MCF 10A (cell line): ENCODE measurements around the gene ANKRD11. TPM values are rescaled to one million over a fixed set of nuclear protein-coding genes. Genes with fewer than 3 reads are reported as not detected.
"Not testable (repeated sequence)": the region's sequence is repeated elsewhere in the genome, so short reads cannot be mapped to it uniquely, and the experiment has no call there.

Experiments
- BruUV-seq: library from RNA; stranded (reverse); fragments of 400-500 nt; replicated peaks from 2 replicates; lab custom pipeline; 2021; lab: Mats Ljungman, UMichigan
- CTCF ChIA-PET: fragments of 300-600 bp; sonication (Branson Sonifier 250); formaldehyde crosslinking; extraction: SDS; loops from one replicate; lab custom pipeline; 2021; ENCODE audit warnings: antibody characterized with exemption, inconsistent platforms; lab: Yijun Ruan, JAX
- POLR2A ChIA-PET: fragments of 300-600, 350-650 bp; sonication (Branson Sonifier 250); formaldehyde crosslinking; extraction: SDS; loops from one replicate; lab custom pipeline; 2020; ENCODE audit warnings: antibody characterized with exemption, inconsistent platforms; lab: Yijun Ruan, JAX
- DNase-seq: peaks from one replicate; pipeline ENCODE4 v3.0.0-alpha.2; 2018; ENCODE audit not compliant: unreplicated experiment
- H3K27ac Mint-ChIP-seq: one replicate; pipeline ENCODE4 v1.8.0; 2022; ENCODE audit warnings: mild to moderate bottlenecking, low read depth, mixed read lengths; ENCODE audit not compliant: unreplicated experiment
- H3K27me3 Mint-ChIP-seq: one replicate; pipeline ENCODE4 v1.8.0; 2022; ENCODE audit warnings: mixed read lengths; ENCODE audit not compliant: insufficient read depth, unreplicated experiment
- H3K36me3 Mint-ChIP-seq: one replicate; pipeline ENCODE4 v1.8.0; 2022; ENCODE audit warnings: mild to moderate bottlenecking, moderate library complexity, mixed read lengths; ENCODE audit not compliant: insufficient read depth, unreplicated experiment
- H3K4me1 Mint-ChIP-seq: one replicate; pipeline ENCODE4 v1.8.0; 2022; ENCODE audit warnings: mixed read lengths; ENCODE audit not compliant: insufficient read depth, unreplicated experiment
- H3K4me3 Mint-ChIP-seq: one replicate; pipeline ENCODE4 v1.8.0; 2022; ENCODE audit warnings: mild to moderate bottlenecking, moderate library complexity, mixed read lengths; ENCODE audit not compliant: unreplicated experiment
- H3K9me3 Mint-ChIP-seq: one replicate; pipeline ENCODE4 v1.8.0; 2022; ENCODE audit warnings: mixed read lengths; ENCODE audit not compliant: unreplicated experiment
- CTCF ChIP-seq: fragments of 200-600 bp; IDR thresholded peaks from one replicate; pipeline ENCODE4 v1.8.0; 2022; ENCODE audit warnings: antibody characterized with exemption, mild to moderate bottlenecking; ENCODE audit not compliant: unreplicated experiment
- intact Hi-C: fragments of 100-400 bp; cut with micrococcal nuclease; formaldehyde crosslinking; loops from 2 replicates; pipeline ENCODE4 v1.14.1; 2022
- total RNA-seq: library from RNA; stranded (reverse); gene quantifications from 2 replicates; pipeline ENCODE4 v1.2.3, GENCODE V29; 2022

ANKRD11 gene
- total RNA-seq, 1 experiment from 2014 or later: 237 TPM

GRCh38 chr16:89455178-89455577 lies 35.2 kb downstream of the ANKRD11 start:
- Mint-ChIP-seq H3K27me3 (no peaks in the 10 kb centered on the region), H3K4me1 (peaks cover 38% of the 10 kb centered on the region), H3K9me3 (no peaks in the 10 kb centered on the region), H3K4me3 (no peak overlapping the region), H3K36me3 (peaks cover 25% of the 10 kb centered on the region), H3K27ac (peak overlapping the region; percentile 22)
- TF ChIP-seq CTCF: no peak
- intact Hi-C loops: no loop called here
- DNase-seq: no peak
- POLR2A ChIA-PET: interaction anchor here (0.6 to 1.6 kb wide), 8 partner anchors 12 to 123 kb away, joined by 3 to 7 read pairs (median 4); no protein-coding TSS in a partner anchor
- CTCF ChIA-PET: interaction anchor here (0.7 to 1.6 kb wide), 3 partner anchors 36 to 166 kb away, joined by 3 to 7 read pairs (median 6); no protein-coding TSS in a partner anchor
- BruUV-seq: no TSS peak

GRCh38 chr16:89454378-89455125 lies 35.8 kb downstream of the ANKRD11 start:
- H3K9me3 Mint-ChIP-seq, DNase-seq, H3K27me3 Mint-ChIP-seq, BruUV-seq, intact Hi-C loops, H3K4me3 Mint-ChIP-seq: not testable (repeated sequence)
- Mint-ChIP-seq H3K27ac (peak overlapping the region; percentile 57), H3K36me3 (peaks cover 25% of the 10 kb centered on the region), H3K4me1 (peaks cover 41% of the 10 kb centered on the region)
- CTCF ChIA-PET: interaction anchor here (1.3 kb wide), 1 partner anchor 166 kb away, joined by 6 read pairs; no protein-coding TSS in a partner anchor
- POLR2A ChIA-PET: interaction anchor here (0.6 to 1.6 kb wide), 5 partner anchors 17 to 133 kb away, joined by 3 to 4 read pairs (median 3); no protein-coding TSS in a partner anchor

- intact Hi-C loops: no loop called here
- peaks cover 35% of the 10 kb centered on the region for H3K4me1 Mint-ChIP-seq
These were observed 36.6 kb downstream of the ANKRD11 start for GRCh38 chr16:89453501-89454321.

More at GRCh38 chr16:89453501-89454321, 36.6 kb downstream of the ANKRD11 start:
- Mint-ChIP-seq H3K27me3 (no peaks in the 10 kb centered on the region), H3K36me3 (peaks cover 24% of the 10 kb centered on the region), H3K4me3 (no peak overlapping the region), H3K9me3 (no peaks in the 10 kb centered on the region), H3K27ac (peak overlapping the region; percentile 57)
- ChIA-PET CTCF (interaction anchor here (0.6 kb wide), 1 partner anchor 383 kb away, joined by 3 read pairs; no protein-coding TSS in a partner anchor), POLR2A (interaction anchor here (0.6 to 0.8 kb wide), 2 partner anchors 11 to 55 kb away, joined by 3 read pairs; no protein-coding TSS in a partner anchor)
- peak; percentile 5 for TF ChIP-seq CTCF
- DNase-seq: peak; percentile 63
- no TSS peak for BruUV-seq
